ENCODE data around the gene EZR. TPM values are rescaled to one million over a fixed set of nuclear protein-coding genes. Genes with fewer than 3 reads are reported as not detected.

The EZR gene
- polyA plus RNA-seq = 100 to 1,000 TPM; 211 to 257 TPM

- 9 to 11% methylated on average over 55 to 67 of the region's 67 CpGs for WGBS, 2 donors
- peak within 1 kb of the TSS; percentile 98 to 100 for H3K27ac ChIP-seq (ENCODE audit: low read depth in 2 of 2, low read length in 1 of 2)
- peaks cover 0 to 3% of the 10 kb centered on the region in 2 donors for H3K4me1 ChIP-seq (ENCODE audit: control insufficient read depth in 2 of 2, insufficient read depth in 2 of 2, low read length in 1 of 2)
Observed at GRCh38 chr6:158819213-158819976, at the start of gene EZR. TSS of gene EZR (minus strand) at chr6:158819368. CDS start at chr6:158818093, 1,275 bp downstream.

GRCh38 chr6:158868122-158868480 lies 48.9 kb upstream of the EZR start:
- Histone ChIP-seq H3K27me3 (ENCODE audit: control insufficient read depth in 1 of 2, insufficient read depth in 2 of 2, low read length in 2 of 2) (no peaks in the 10 kb centered on the region), H3K9me3 (ENCODE audit: control insufficient read depth in 2 of 2, insufficient read depth in 1 of 2, low read depth in 1 of 2, low read length in 1 of 2) (no peaks in the 10 kb centered on the region), H3K27ac (ENCODE audit: low read depth in 2 of 2, low read length in 1 of 2) (peak overlapping the region; percentile 88 to 99), H3K4me1 (ENCODE audit: control insufficient read depth in 2 of 2, insufficient read depth in 2 of 2, low read length in 1 of 2) (peaks cover 0 to 3% of the 10 kb centered on the region in 2 donors), H3K4me3 (ENCODE audit: low read depth in 1 of 2, low read length in 2 of 2) (no peak overlapping the region), H3K36me3 (ENCODE audit: control insufficient read depth in 2 of 2, insufficient read depth in 2 of 2, low read length in 1 of 2) (no peaks in the 10 kb centered on the region)
- WGBS, 2 donors = 92% methylated on average over 6 of the region's 6 CpGs

More at GRCh38 chr6:158819213-158819976, at the start of gene EZR:
- H3K27me3 ChIP-seq (ENCODE audit: control insufficient read depth in 1 of 2, insufficient read depth in 2 of 2, low read length in 2 of 2) = no peaks in the 10 kb centered on the region
- no peaks in the 10 kb centered on the region for H3K36me3 ChIP-seq (ENCODE audit: control insufficient read depth in 2 of 2, insufficient read depth in 2 of 2, low read length in 1 of 2)
- H3K4me3 ChIP-seq (ENCODE audit: low read depth in 1 of 2, low read length in 2 of 2) = peak within 1 kb of the TSS; percentile 79 to 87
- H3K9me3 ChIP-seq (ENCODE audit: control insufficient read depth in 2 of 2, insufficient read depth in 1 of 2, low read depth in 1 of 2, low read length in 1 of 2) = no peaks in the 10 kb centered on the region

- Histone ChIP-seq H3K9me3 (ENCODE audit: control insufficient read depth in 2 of 2, insufficient read depth in 1 of 2, low read depth in 1 of 2, low read length in 1 of 2) (no peaks in the 10 kb centered on the region), H3K4me1 (ENCODE audit: control insufficient read depth in 2 of 2, insufficient read depth in 2 of 2, low read length in 1 of 2) (peaks cover 0 to 3% of the 10 kb centered on the region in 2 donors), H3K27ac (ENCODE audit: low read depth in 2 of 2, low read length in 1 of 2) (peak overlapping the region; percentile 92 to 99), H3K4me3 (ENCODE audit: low read depth in 1 of 2, low read length in 2 of 2) (no peak overlapping the region), H3K36me3 (ENCODE audit: control insufficient read depth in 2 of 2, insufficient read depth in 2 of 2, low read length in 1 of 2) (no peaks in the 10 kb centered on the region), H3K27me3 (ENCODE audit: control insufficient read depth in 1 of 2, insufficient read depth in 2 of 2, low read length in 2 of 2) (no peaks in the 10 kb centered on the region)
- 75 to 80% methylated on average over 10 of the region's 10 CpGs for WGBS, 2 donors
Observed at GRCh38 chr6:158867381-158868121, 48.4 kb upstream of the EZR start.

- no peak overlapping the region for H3K27ac ChIP-seq (ENCODE audit: low read depth in 2 of 2, low read length in 1 of 2)
- H3K9me3 ChIP-seq (ENCODE audit: control insufficient read depth in 2 of 2, insufficient read depth in 1 of 2, low read depth in 1 of 2, low read length in 1 of 2) = no peaks in the 10 kb centered on the region
- H3K36me3 ChIP-seq (ENCODE audit: control insufficient read depth in 2 of 2, insufficient read depth in 2 of 2, low read length in 1 of 2) = no peaks in the 10 kb centered on the region
- no peak overlapping the region for H3K4me3 ChIP-seq (ENCODE audit: low read depth in 1 of 2, low read length in 2 of 2)
- H3K27me3 ChIP-seq (ENCODE audit: control insufficient read depth in 1 of 2, insufficient read depth in 2 of 2, low read length in 2 of 2) = no peaks in the 10 kb centered on the region
- peaks cover 0 to 3% of the 10 kb centered on the region in 2 donors for H3K4me1 ChIP-seq (ENCODE audit: control insufficient read depth in 2 of 2, insufficient read depth in 2 of 2, low read length in 1 of 2)
- WGBS, 2 donors = 67 to 72% methylated on average over 2 of the region's 2 CpGs
Observed at GRCh38 chr6:158865769-158866168, 46.6 kb upstream of the EZR start.

GRCh38 chr6:158863646-158864045 lies 44.5 kb upstream of the EZR start:
- H3K4me3 ChIP-seq (ENCODE audit: low read depth in 1 of 2, low read length in 2 of 2) = no peak overlapping the region
- no peaks in the 10 kb centered on the region for H3K9me3 ChIP-seq (ENCODE audit: control insufficient read depth in 2 of 2, insufficient read depth in 1 of 2, low read depth in 1 of 2, low read length in 1 of 2)
- H3K27me3 ChIP-seq (ENCODE audit: control insufficient read depth in 1 of 2, insufficient read depth in 2 of 2, low read length in 2 of 2) = no peaks in the 10 kb centered on the region
- 93% methylated on average over 4 of the region's 4 CpGs for WGBS, 2 donors
- H3K36me3 ChIP-seq (ENCODE audit: control insufficient read depth in 2 of 2, insufficient read depth in 2 of 2, low read length in 1 of 2) = no peaks in the 10 kb centered on the region
- no peak overlapping the region for H3K27ac ChIP-seq (ENCODE audit: low read depth in 2 of 2, low read length in 1 of 2)
- H3K4me1 ChIP-seq (ENCODE audit: control insufficient read depth in 2 of 2, insufficient read depth in 2 of 2, low read length in 1 of 2) = no peaks in the 10 kb centered on the region

- H3K4me1 ChIP-seq (ENCODE audit: control insufficient read depth in 2 of 2, insufficient read depth in 2 of 2, low read length in 1 of 2) = no peaks in the 10 kb centered on the region
- no peak overlapping the region for H3K4me3 ChIP-seq (ENCODE audit: low read depth in 1 of 2, low read length in 2 of 2)
- H3K36me3 ChIP-seq (ENCODE audit: control insufficient read depth in 2 of 2, insufficient read depth in 2 of 2, low read length in 1 of 2) = no peaks in the 10 kb centered on the region
- WGBS, 2 donors = 75 to 76% methylated on average over 4 of the region's 4 CpGs
- no peaks in the 10 kb centered on the region for H3K27me3 ChIP-seq (ENCODE audit: control insufficient read depth in 1 of 2, insufficient read depth in 2 of 2, low read length in 2 of 2)
- peak overlapping the region; percentile 86 to 92 for H3K27ac ChIP-seq (ENCODE audit: low read depth in 2 of 2, low read length in 1 of 2)
- H3K9me3 ChIP-seq (ENCODE audit: control insufficient read depth in 2 of 2, insufficient read depth in 1 of 2, low read depth in 1 of 2, low read length in 1 of 2) = no peaks in the 10 kb centered on the region
Observed at GRCh38 chr6:158861686-158862381, 42.7 kb upstream of the EZR start.

- Histone ChIP-seq H3K27ac (ENCODE audit: low read depth in 2 of 2, low read length in 1 of 2) (peak overlapping the region in 1 of 2 donors; percentile 57), H3K36me3 (ENCODE audit: control insufficient read depth in 2 of 2, insufficient read depth in 2 of 2, low read length in 1 of 2) (no peaks in the 10 kb centered on the region), H3K4me3 (ENCODE audit: low read depth in 1 of 2, low read length in 2 of 2) (no peak overlapping the region), H3K27me3 (ENCODE audit: control insufficient read depth in 1 of 2, insufficient read depth in 2 of 2, low read length in 2 of 2) (no peaks in the 10 kb centered on the region), H3K9me3 (ENCODE audit: control insufficient read depth in 2 of 2, insufficient read depth in 1 of 2, low read depth in 1 of 2, low read length in 1 of 2) (no peaks in the 10 kb centered on the region), H3K4me1 (ENCODE audit: control insufficient read depth in 2 of 2, insufficient read depth in 2 of 2, low read length in 1 of 2) (peaks cover 0 to 2% of the 10 kb centered on the region in 2 donors)
- WGBS, 2 donors = 88 to 97% methylated on average over 6 of the region's 6 CpGs
Observed at GRCh38 chr6:158860279-158860865, 41.2 kb upstream of the EZR start.

- Histone ChIP-seq H3K4me1 (ENCODE audit: control insufficient read depth in 2 of 2, insufficient read depth in 2 of 2, low read length in 1 of 2) (peaks cover 0 to 14% of the 10 kb centered on the region in 2 donors), H3K27ac (ENCODE audit: low read depth in 2 of 2, low read length in 1 of 2) (peak overlapping the region in 1 of 2 donors; percentile 58), H3K9me3 (ENCODE audit: control insufficient read depth in 2 of 2, insufficient read depth in 1 of 2, low read depth in 1 of 2, low read length in 1 of 2) (no peaks in the 10 kb centered on the region), H3K36me3 (ENCODE audit: control insufficient read depth in 2 of 2, insufficient read depth in 2 of 2, low read length in 1 of 2) (no peaks in the 10 kb centered on the region), H3K4me3 (ENCODE audit: low read depth in 1 of 2, low read length in 2 of 2) (no peak overlapping the region), H3K27me3 (ENCODE audit: control insufficient read depth in 1 of 2, insufficient read depth in 2 of 2, low read length in 2 of 2) (no peaks in the 10 kb centered on the region)
- 65 to 68% methylated on average over 4 of the region's 4 CpGs for WGBS, 2 donors
Observed at GRCh38 chr6:158856261-158856660, 37.1 kb upstream of the EZR start.
